ENCODE results near the gene STPG1. TPM values are rescaled to one million over a fixed set of nuclear protein-coding genes. Genes with fewer than 3 reads are reported as not detected.

Gene STPG1
- total RNA-seq, 6 donors from 2014 or later = 5.5 to 20.1 (median 8.2) TPM

- ATAC-seq (ENCODE audit: low FRiP score in 2 of 2) (no peak), DNase-seq (no peak)
- WGBS, 2 donors = 95 to 98% methylated on average over 2 of the region's 2 CpGs
- Histone ChIP-seq H3K36me3 (no peaks in the 10 kb centered on the region), H3K9me3 (no peaks in the 10 kb centered on the region), H3K27me3 (no peaks in the 10 kb centered on the region), H3K4me3 (no peak overlapping the region), H3K27ac (no peak overlapping the region), H3K4me1 (no peaks in the 10 kb centered on the region)
- TF ChIP-seq POLR2AphosphoS5 (IDR thresholded peaks at IDR 0.05) (no peak), CTCF (IDR thresholded peaks at IDR 0.05) (no peak), POLR2A (IDR thresholded peaks at IDR 0.05) (no peak), EP300 (IDR thresholded peaks at IDR 0.05) (no peak)
Observed at GRCh38 chr1:24329797-24330543, 83.6 kb downstream of the STPG1 start.

- H3K4me1 ChIP-seq = no peaks in the 10 kb centered on the region
- no peak overlapping the region for H3K4me3 ChIP-seq
- ATAC-seq (ENCODE audit: low FRiP score in 2 of 2) (no peak), DNase-seq (no peak)
- H3K36me3 ChIP-seq = no peaks in the 10 kb centered on the region
- TF ChIP-seq CTCF (IDR thresholded peaks at IDR 0.05) (no peak), POLR2AphosphoS5 (IDR thresholded peaks at IDR 0.05) (no peak), POLR2A (IDR thresholded peaks at IDR 0.05) (no peak), EP300 (IDR thresholded peaks at IDR 0.05) (no peak)
- no peaks in the 10 kb centered on the region for H3K9me3 ChIP-seq
- H3K27ac ChIP-seq = no peak overlapping the region
- 77 to 89% methylated on average over 9 of the region's 9 CpGs for whole genome bisulfite sequencing, 2 donors
- no peaks in the 10 kb centered on the region for H3K27me3 ChIP-seq
Observed at GRCh38 chr1:24329331-24329730, 84.3 kb downstream of the STPG1 start.

- H3K4me1 ChIP-seq = no peaks in the 10 kb centered on the region
- H3K9me3 ChIP-seq = no peaks in the 10 kb centered on the region
- H3K4me3 ChIP-seq = no peak overlapping the region
- no peak overlapping the region for H3K27ac ChIP-seq
- H3K36me3 ChIP-seq = no peaks in the 10 kb centered on the region
- ATAC-seq (ENCODE audit: low FRiP score in 2 of 2) = no peak
- H3K27me3 ChIP-seq = no peaks in the 10 kb centered on the region
- TF ChIP-seq EP300 (IDR thresholded peaks at IDR 0.05) = no peak
- no peak for TF ChIP-seq POLR2A (IDR thresholded peaks at IDR 0.05)
- TF ChIP-seq POLR2AphosphoS5 (IDR thresholded peaks at IDR 0.05) = no peak
- no peak for TF ChIP-seq CTCF (IDR thresholded peaks at IDR 0.05)
- no peak for DNase-seq
- WGBS, 2 donors = 84 to 96% methylated on average over 2 of the region's 2 CpGs
Observed at GRCh38 chr1:24327891-24328290, 85.7 kb downstream of the STPG1 start.

GRCh38 chr1:24327486-24327885, 86.1 kb downstream of the STPG1 start:
- no peaks in the 10 kb centered on the region for H3K27me3 ChIP-seq
- TF ChIP-seq POLR2A (IDR thresholded peaks at IDR 0.05) = no peak
- no peak for TF ChIP-seq POLR2AphosphoS5 (IDR thresholded peaks at IDR 0.05)
- no peak for TF ChIP-seq EP300 (IDR thresholded peaks at IDR 0.05)
- TF ChIP-seq CTCF (IDR thresholded peaks at IDR 0.05) = no peak
- DNase-seq (no peak), ATAC-seq (ENCODE audit: low FRiP score in 2 of 2) (no peak)
- peaks cover 0 to 3% (median 2%) of the 10 kb centered on the region in 4 donors for H3K4me1 ChIP-seq
- H3K9me3 ChIP-seq = no peaks in the 10 kb centered on the region
- no peak overlapping the region for H3K27ac ChIP-seq
- no peaks in the 10 kb centered on the region for H3K36me3 ChIP-seq
- H3K4me3 ChIP-seq = no peak overlapping the region

Data from upper lobe of left lung (tissue), 6 donors.